ENCODE measurements around the gene DHX36.

DHX36 gene

DNA sequence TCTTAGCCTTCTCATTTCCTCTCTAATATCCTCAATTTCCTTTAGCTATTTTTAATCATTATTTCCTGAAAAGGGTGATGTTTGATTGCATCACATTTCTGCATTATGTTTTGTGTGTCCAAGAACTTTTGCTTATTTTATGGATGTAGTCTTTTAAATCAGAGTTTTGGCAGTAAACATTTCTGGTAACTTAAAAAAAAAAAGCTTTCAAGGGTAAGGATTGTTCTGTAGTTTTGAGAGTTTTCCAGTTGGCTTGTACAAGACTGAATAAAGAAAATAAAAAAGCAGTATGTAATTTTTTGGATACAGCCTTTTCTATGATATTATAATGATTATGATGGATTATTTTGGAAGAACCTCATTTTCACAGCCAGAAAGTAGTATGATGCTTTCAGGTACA lies 99.4 kb downstream of the DHX36 start (continued):
- TF ChIP-seq ZNF560 (tag by site-specific recombination; IDR thresholded peaks at IDR 0.05; ENCODE audit: borderline replicate concordance): no peak
- no peak for TF ChIP-seq ZNF48 (tag by site-specific recombination; IDR thresholded peaks at IDR 0.05)
- no peak for TF ChIP-seq ZNF701 (tag by site-specific recombination; IDR thresholded peaks at IDR 0.05)

DNA sequence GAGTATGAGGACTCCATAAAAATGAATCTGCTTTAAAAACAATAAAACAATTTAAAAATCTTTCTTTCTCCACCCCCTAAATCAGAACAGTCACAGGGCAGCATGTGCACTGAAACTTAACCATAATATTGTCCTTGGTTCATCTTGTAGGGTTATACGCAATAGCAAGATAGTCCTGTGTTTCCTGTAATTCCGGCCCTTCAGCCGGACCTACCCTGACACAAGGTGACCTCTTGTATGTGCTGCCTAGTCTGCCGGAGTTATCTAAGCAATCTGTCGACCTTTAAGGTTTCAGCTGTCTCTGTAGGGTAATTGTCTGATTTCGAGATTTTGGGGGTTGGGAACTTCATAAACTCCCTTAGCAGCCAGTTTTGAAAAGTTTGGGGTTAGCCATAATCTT lies 99.9 kb downstream of the DHX36 start:
- Histone ChIP-seq H3K4me3 (ENCODE audit: low read depth, low read length) (no peak overlapping the region), H3K9me3 (ENCODE audit: control insufficient read depth, insufficient read depth, low read depth, low read length) (no peaks in the 10 kb centered on the region), H3K4me1 (ENCODE audit: control insufficient read depth, insufficient read depth, low read length) (no peaks in the 10 kb centered on the region), H3K36me3 (ENCODE audit: control insufficient read depth in 2 of 2, insufficient read depth in 1 of 2, low read length in 2 of 2) (peaks cover 0 to 18% of the 10 kb centered on the region in 2 experiments; a peak in 2 of 3 replicates), H3K27ac (ENCODE audit: extremely low read depth, low read depth, low read length) (no peak overlapping the region)
- TF ChIP-seq ZNF658 (tag by site-specific recombination; IDR thresholded peaks at IDR 0.05): no peak
- TF ChIP-seq, protein P1, sequence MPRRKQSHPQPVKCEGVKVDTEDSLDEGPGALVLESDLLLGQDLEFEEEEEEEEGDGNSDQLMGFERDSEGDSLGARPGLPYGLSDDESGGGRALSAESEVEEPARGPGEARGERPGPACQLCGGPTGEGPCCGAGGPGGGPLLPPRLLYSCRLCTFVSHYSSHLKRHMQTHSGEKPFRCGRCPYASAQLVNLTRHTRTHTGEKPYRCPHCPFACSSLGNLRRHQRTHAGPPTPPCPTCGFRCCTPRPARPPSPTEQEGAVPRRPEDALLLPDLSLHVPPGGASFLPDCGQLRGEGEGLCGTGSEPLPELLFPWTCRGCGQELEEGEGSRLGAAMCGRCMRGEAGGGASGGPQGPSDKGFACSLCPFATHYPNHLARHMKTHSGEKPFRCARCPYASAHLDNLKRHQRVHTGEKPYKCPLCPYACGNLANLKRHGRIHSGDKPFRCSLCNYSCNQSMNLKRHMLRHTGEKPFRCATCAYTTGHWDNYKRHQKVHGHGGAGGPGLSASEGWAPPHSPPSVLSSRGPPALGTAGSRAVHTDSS (tag by site-specific recombination; IDR thresholded peaks at IDR 0.05): no peak
- POLR2A ChIA-PET: no interaction called here
- CTCF ChIA-PET: no interaction called here

- Histone ChIP-seq H3K27ac (ENCODE audit: extremely low read depth, low read depth, low read length) (no peak overlapping the region), H3K9me3 (ENCODE audit: control insufficient read depth, insufficient read depth, low read depth, low read length) (no peaks in the 10 kb centered on the region), H3K4me3 (ENCODE audit: low read depth, low read length) (no peak overlapping the region), H3K4me1 (ENCODE audit: control insufficient read depth, insufficient read depth, low read length) (no peaks in the 10 kb centered on the region), H3K36me3 (ENCODE audit: control insufficient read depth in 2 of 2, insufficient read depth in 1 of 2, low read length in 2 of 2) (peaks cover 0 to 20% of the 10 kb centered on the region in 2 experiments; a peak in 2 of 3 replicates)
- ChIA-PET POLR2A (no interaction called here), CTCF (interaction anchor here (1.4 kb wide), 1 partner anchor 29 kb away, joined by 3 read pairs; no protein-coding TSS in a partner anchor)
- TF ChIP-seq ZNF140 (tag by site-specific recombination; IDR thresholded peaks at IDR 0.05) (no peak), REPIN1 (tag by site-specific recombination; IDR thresholded peaks at IDR 0.05; ENCODE audit: low read depth) (no peak), ZNF366 (tag by site-specific recombination; conservative IDR thresholded peaks at IDR 0.05) (no peak), ZNF660 (tag by site-specific recombination; IDR thresholded peaks at IDR 0.05) (no peak), BCL11B (tag by site-specific recombination; IDR thresholded peaks at IDR 0.05; ENCODE audit: low read depth) (no peak), ZBTB48 (tag by site-specific recombination; IDR thresholded peaks at IDR 0.05) (no peak)
- TF ChIP-seq, protein P2, sequence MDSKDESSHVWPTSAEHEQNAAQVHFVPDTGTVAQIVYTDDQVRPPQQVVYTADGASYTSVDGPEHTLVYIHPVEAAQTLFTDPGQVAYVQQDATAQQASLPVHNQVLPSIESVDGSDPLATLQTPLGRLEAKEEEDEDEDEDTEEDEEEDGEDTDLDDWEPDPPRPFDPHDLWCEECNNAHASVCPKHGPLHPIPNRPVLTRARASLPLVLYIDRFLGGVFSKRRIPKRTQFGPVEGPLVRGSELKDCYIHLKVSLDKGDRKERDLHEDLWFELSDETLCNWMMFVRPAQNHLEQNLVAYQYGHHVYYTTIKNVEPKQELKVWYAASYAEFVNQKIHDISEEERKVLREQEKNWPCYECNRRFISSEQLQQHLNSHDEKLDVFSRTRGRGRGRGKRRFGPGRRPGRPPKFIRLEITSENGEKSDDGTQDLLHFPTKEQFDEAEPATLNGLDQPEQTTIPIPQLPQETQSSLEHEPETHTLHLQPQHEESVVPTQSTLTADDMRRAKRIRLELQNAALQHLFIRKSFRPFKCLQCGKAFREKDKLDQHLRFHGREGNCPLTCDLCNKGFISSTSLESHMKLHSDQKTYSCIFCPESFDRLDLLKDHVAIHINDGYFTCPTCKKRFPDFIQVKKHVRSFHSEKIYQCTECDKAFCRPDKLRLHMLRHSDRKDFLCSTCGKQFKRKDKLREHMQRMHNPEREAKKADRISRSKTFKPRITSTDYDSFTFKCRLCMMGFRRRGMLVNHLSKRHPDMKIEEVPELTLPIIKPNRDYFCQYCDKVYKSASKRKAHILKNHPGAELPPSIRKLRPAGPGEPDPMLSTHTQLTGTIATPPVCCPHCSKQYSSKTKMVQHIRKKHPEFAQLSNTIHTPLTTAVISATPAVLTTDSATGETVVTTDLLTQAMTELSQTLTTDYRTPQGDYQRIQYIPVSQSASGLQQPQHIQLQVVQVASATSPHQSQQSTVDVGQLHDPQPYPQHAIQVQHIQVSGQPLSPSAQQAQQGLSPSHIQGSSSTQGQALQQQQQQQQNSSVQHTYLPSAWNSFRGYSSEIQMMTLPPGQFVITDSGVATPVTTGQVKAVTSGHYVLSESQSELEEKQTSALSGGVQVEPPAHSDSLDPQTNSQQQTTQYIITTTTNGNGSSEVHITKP (tag by site-specific recombination; IDR thresholded peaks at IDR 0.05): no peak
Measured at GRCh38 chr3:154223519-154223918, 100.8 kb downstream of the DHX36 start.

Data from HEK293 (cell line).